ENCODE results near the gene CTNNA3.
"Not testable (repeated sequence)": the region's sequence is repeated elsewhere in the genome, so short reads cannot be mapped to it uniquely, and the experiment has no call there.

CTNNA3 gene

GRCh38 chr10:67599597-67599996, 96.4 kb downstream of the CTNNA3 start:
- DNase-seq, result no peak

- DNase-seq, result no peak
Observed at GRCh38 chr10:67596641-67597040, 99.4 kb downstream of the CTNNA3 start.

- no peak for DNase-seq
Observed at GRCh38 chr10:67587771-67588170, 108.2 kb downstream of the CTNNA3 start.

GRCh38 chr10:67575532-67575931, 120.5 kb downstream of the CTNNA3 start:
- DNase-seq, result no peak

- no peak for DNase-seq
Observed at GRCh38 chr10:67573484-67573883, 122.5 kb downstream of the CTNNA3 start.

GRCh38 chr10:67571503-67571902, 124.5 kb downstream of the CTNNA3 start:
- no peak for DNase-seq

GRCh38 chr10:67558311-67558710, 137.7 kb downstream of the CTNNA3 start:
- DNase-seq, result not testable (repeated sequence)

GRCh38 chr10:67553254-67553653, 142.7 kb downstream of the CTNNA3 start:
- DNase-seq, result no peak

- no peak for DNase-seq
Observed at GRCh38 chr10:67550838-67551402, 145.1 kb downstream of the CTNNA3 start.

- no peak for DNase-seq
Observed at GRCh38 chr10:67550046-67550445, 145.9 kb downstream of the CTNNA3 start.

GRCh38 chr10:67549390-67549789, 146.6 kb downstream of the CTNNA3 start:
- DNase-seq, result no peak

GRCh38 chr10:67541411-67541810, 154.6 kb downstream of the CTNNA3 start:
- DNase-seq, result no peak

GRCh38 chr10:67539312-67539711, 156.7 kb downstream of the CTNNA3 start:
- DNase-seq, result no peak

GRCh38 chr10:67537906-67538305, 158.1 kb downstream of the CTNNA3 start:
- DNase-seq, result no peak

GRCh38 chr10:67533376-67533775, 162.6 kb downstream of the CTNNA3 start:
- no peak for DNase-seq

- not testable (repeated sequence) for DNase-seq
Observed at GRCh38 chr10:67530990-67531389, 165.0 kb downstream of the CTNNA3 start.

GRCh38 chr10:67527351-67527750, 168.6 kb downstream of the CTNNA3 start:
- no peak for DNase-seq

GRCh38 chr10:67521546-67521945, 174.4 kb downstream of the CTNNA3 start:
- no peak for DNase-seq

GRCh38 chr10:67520924-67521520, 175.0 kb downstream of the CTNNA3 start:
- peak; percentile 6 for DNase-seq

GRCh38 chr10:67519434-67519833, 176.6 kb downstream of the CTNNA3 start:
- no peak for DNase-seq

- DNase-seq, result no peak
Observed at GRCh38 chr10:67518756-67519155, 177.2 kb downstream of the CTNNA3 start.

GRCh38 chr10:67518043-67518442, 178.0 kb downstream of the CTNNA3 start:
- no peak for DNase-seq

- no peak for DNase-seq
Observed at GRCh38 chr10:67506757-67507091, 189.3 kb downstream of the CTNNA3 start.

- DNase-seq, result no peak
Observed at GRCh38 chr10:67506083-67506756, 189.8 kb downstream of the CTNNA3 start.
